IPS-NIHi11 (cell line): ENCODE results near the gene ZCWPW2.
A peak's percentile ranks its signal among the peaks of the same experiment; 100 is the strongest.

Experiments used
- DNase-seq: peaks from one replicate; pipeline ENCODE4 v3.0.0; 2012; ENCODE audit warnings: mixed read lengths, low spot score

ZCWPW2 gene

DNA sequence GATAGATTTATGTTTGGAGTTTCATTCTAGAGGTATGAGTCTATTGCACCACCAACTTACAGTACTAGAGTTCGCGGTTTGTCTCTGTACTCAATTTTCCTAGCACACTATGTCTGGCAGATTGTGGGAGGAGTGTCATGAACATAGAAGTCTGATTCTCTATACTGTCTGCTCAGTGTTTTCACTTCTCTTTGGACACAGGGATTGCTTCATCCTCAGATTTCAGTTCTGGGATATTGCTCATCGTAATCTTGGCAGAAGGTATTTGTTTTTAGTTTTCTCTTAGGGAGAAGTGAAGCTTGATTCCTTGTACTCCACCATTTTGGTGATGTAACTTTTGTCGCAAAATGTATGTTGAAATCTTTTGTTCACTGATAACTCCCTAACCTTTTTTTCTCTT lies 27.9 kb downstream of the ZCWPW2 start:
- no peak for DNase-seq

GRCh38 chr3:28386049-28386448 lies 37.5 kb downstream of the ZCWPW2 start:
- no peak for DNase-seq

DNA sequence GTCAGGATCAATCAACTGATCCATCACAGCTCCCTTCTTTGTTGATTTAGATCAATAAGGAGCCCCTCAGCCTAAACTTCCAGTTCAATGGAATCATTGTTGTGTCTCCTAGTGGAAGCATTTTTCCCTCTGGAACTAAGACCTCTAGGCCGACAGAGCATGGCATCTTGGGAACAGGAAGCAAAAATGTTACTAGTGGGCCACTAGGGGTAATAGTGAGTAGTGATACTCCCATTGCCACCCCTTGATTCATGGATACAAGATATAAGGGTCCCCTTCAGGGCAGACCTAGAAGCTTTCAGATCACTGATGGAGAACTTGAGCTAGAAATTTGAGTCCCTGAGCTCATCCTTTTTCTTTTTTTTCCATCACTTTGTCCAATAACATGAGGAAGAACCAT lies 40.5 kb downstream of the ZCWPW2 start:
- no peak for DNase-seq

DNA sequence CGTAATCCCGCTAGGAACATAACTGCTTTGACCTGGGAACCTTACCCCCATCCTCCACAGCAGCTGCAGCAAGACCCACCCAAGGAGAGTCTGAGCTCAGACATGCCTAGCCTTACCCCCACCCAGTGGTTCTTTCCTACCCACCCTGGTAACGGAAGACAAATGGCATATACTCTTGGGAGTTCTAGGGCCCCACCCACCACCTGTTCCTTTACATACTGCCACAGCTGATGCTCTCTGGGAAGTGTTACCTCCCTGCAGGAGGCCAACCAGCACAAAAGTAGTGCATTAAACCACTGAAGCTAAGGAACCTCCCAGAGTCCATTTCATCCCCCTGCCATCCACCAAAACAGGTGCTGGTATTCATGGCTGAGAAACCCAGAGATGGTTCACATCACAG lies 50.7 kb downstream of the ZCWPW2 start:
- no peak for DNase-seq

DNA sequence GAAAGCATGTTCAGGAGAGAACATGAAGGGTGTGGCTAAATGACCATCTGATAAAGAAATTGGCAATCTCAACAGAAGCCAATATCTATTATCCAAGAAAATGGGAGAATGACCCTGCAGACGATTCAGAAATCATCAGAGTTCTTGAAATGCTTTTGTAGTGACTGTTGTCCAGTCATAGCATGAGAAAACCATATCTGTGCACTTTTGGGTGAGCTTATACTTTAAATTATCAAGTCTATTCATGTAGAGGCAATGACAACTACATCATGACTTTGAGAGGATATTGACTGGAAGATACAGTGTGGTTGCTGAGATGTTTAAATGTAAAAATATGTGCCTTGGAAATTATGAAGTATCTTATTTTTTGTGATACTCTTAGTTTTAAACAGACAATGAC lies 57.7 kb downstream of the ZCWPW2 start:
- DNase-seq, result no peak

- DNase-seq, result no peak
These were observed 100.9 kb downstream of the ZCWPW2 start for GRCh38 chr3:28449398-28449797.

DNA sequence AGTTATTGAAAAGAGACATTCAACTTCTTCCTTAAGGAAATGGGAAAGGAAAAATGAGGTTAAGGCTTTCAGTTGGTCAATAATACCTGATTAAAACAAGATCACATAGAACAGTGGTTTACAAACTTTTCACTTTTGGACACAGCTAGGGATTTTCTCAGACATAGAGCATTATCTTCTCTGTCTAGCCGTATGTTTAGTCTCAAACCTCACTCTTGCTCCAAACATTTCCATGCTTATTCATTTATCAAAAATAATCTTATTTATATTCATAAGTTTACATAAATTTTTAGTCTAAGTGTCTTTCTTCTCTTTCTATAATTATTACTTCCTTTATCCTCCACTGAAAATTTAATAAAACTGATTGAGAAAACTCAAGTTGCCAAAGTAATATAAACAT lies 114.3 kb downstream of the ZCWPW2 start:
- DNase-seq, result no peak

DNA sequence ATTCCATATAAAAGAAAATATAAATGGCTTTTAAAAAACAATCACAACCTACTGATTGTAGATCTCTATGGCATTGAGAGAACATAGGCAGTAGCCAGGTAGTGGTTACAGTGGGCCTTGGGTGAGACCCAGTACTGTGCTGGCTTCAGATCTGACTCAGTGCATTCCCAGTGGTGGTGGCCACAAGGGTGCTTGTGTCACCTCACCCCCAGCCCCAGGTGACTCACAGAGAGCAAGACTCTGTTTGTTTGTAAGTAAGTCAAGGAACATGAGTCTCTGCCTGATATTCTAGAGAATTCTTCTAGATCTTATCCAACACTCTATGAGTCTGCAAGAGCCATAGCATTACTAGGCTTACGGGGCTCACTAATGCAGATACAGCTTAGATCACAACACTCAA lies 118.9 kb downstream of the ZCWPW2 start:
- DNase-seq, result no peak

GRCh38 chr3:28476194-28476593 lies 127.7 kb downstream of the ZCWPW2 start:
- peak; percentile 49 for DNase-seq

DNA sequence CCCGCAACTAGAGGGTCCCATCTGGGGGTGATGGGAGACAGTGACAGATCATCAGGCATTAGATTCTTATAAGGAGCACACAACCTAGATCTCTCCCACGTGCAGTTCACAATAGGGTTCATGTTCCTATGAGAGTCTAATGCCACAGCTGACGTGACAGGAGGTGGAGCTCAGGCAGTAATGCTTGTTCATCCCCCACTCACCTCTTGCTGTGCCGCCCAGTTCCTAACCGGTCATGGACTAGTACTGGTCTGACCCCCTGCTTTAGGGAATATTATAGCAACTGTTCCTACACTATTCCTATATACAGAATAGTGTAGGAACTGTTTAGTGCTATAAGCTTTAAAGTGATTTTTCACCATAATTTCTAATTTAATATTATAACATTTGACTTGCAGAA lies 128.2 kb downstream of the ZCWPW2 start:
- DNase-seq, result no peak

DNA sequence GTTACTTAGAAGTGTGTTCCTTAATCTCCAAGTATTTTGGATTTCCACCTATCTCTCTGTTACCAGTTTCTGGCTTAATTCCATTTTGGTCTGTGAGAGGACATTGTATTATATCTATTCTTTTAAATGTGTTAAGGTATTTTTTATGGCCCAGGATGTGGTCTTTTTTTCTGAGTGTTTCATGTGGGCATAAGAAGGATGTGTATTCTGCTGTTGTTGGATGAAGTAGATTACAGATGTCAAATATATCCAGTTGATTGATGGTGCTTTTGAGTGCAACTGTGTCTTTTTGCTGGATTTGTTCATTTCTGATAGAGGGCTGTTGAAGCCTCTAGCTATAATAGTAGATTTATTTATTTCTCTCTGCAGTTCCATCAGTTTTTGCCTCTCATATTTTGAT lies 136.6 kb downstream of the ZCWPW2 start:
- DNase-seq, result no peak

DNA sequence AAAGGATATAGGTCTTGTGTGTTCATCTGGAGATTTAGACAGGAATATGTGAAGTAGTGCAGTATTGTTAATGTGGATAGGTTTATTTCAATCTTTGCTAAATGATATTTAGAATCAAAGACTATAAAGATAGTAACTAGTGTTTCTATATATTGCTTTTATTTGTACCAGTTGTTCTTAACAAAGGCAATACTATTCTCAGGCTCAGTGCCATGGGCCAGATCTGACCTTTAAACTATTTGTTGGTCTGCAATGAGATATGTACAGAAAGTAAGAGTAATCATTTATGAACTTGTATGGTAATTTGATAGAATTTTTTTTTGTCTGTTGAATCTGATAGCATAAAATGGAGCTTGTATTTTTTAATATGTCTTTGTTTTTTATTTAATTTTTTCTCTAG lies 146.8 kb downstream of the ZCWPW2 start:
- DNase-seq, result no peak

DNA sequence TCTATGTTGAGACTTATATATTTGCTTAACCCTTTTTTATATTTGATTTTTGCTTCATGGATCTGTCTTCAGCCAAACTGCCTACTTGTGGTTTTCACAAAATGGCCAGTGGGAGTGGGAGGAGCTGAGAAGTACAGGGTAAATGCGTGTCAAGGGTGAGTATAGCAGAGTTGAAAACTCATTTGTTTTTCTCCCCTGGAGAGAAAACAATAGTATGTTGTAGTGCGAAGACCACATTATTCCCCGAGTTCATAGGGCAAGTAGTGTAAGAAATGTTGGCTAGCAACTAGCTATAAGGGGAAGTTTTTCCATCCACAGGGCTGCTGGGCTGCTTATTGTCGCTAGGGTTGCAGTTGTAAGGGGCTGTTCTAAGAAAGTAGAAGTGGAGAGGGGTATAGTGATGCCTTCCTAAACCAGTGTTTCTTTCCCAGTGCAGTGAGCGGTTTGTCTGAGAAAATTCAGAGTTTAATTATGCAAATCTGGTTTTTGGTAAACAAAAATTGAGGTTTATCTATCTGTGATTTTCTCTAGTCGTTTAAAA lies 153.9 kb downstream of the ZCWPW2 start:
- DNase-seq, result no peak

- no peak for DNase-seq
These were observed 156.5 kb downstream of the ZCWPW2 start for GRCh38 chr3:28504976-28505375.

GRCh38 chr3:28521663-28522062 lies 173.1 kb downstream of the ZCWPW2 start:
- no peak for DNase-seq

DNA sequence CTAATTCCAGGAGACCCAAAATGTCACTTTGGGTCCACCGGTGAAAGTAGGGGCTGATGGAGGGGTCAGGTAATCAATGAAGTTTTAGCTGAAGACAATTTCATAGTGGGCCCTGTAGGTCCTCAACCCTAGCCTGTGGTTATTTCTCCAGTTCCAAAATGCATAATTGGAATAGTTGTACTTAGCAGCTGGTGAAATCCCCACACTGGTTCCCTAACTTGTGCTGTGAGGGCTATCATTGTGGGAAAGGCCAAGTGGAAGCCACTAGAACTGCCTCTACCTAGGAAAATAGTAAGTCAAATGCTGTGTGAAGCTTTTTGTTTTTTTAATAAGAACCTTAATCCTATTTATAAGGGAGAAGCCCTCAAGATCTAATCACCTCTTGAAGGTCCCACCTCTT lies 193.8 kb downstream of the ZCWPW2 start:
- DNase-seq, result no peak

GRCh38 chr3:28544236-28544635 lies 195.7 kb downstream of the ZCWPW2 start:
- DNase-seq, result no peak

DNA sequence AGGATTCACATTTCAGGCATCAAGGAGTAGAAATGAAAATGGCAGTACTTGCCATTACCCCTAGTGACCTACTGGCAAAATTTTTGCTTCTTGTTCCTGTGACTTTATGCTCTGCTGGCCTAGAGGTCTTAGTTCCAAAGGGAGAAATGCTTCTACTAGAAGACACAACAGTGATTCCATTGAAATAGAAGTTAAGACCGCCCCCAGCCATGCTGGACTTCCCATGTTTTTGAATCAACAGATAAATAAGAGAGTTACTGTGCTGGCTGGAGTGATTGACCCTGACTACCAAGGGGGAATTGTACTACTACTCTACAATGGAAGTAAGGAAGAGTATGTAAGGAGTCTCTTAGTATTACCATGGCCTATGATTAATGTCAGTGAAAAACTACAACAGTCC lies 196.3 kb downstream of the ZCWPW2 start:
- DNase-seq, result no peak

- DNase-seq, result no peak
These were observed 199.2 kb downstream of the ZCWPW2 start for GRCh38 chr3:28547677-28548076.

DNA sequence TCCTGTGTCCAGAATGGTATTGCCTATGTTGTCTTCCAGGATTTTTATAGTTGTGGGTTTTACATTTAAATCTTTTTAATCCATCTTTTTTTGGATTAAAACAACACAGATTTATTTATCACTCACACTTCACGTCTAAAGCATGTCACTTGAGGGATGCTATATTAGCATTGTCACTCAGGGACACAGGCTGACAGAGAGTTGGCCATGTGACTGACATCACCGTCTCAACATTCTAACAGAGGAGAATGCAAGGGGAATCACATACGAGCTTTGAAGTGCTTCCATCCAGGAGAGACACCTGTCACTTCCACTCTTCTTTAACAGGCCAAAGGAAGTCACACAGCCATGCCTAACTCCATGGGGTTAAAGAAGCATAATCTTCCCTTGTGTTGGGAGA lies 204.7 kb downstream of the ZCWPW2 start:
- no peak for DNase-seq

GRCh38 chr3:28556195-28556594 lies 207.7 kb downstream of the ZCWPW2 start:
- peak; percentile 11 for DNase-seq

GRCh38 chr3:28564211-28564610 lies 215.7 kb downstream of the ZCWPW2 start:
- DNase-seq, result no peak

GRCh38 chr3:28569357-28569756 lies 220.8 kb downstream of the ZCWPW2 start:
- DNase-seq, result no peak

GRCh38 chr3:28574036-28574435 lies 225.5 kb downstream of the ZCWPW2 start:
- no peak for DNase-seq
